ENCODE measurements around the gene ITPA. TPM values are rescaled to one million over a fixed set of nuclear protein-coding genes. Genes with fewer than 3 reads are reported as not detected.

Gene ITPA
- total and polyA plus RNA-seq, 2 of the 13 experiments (the other 11 are each of a cell fraction or from before 2014, with no cell fraction given), result 60.1 to 103 TPM

DNA sequence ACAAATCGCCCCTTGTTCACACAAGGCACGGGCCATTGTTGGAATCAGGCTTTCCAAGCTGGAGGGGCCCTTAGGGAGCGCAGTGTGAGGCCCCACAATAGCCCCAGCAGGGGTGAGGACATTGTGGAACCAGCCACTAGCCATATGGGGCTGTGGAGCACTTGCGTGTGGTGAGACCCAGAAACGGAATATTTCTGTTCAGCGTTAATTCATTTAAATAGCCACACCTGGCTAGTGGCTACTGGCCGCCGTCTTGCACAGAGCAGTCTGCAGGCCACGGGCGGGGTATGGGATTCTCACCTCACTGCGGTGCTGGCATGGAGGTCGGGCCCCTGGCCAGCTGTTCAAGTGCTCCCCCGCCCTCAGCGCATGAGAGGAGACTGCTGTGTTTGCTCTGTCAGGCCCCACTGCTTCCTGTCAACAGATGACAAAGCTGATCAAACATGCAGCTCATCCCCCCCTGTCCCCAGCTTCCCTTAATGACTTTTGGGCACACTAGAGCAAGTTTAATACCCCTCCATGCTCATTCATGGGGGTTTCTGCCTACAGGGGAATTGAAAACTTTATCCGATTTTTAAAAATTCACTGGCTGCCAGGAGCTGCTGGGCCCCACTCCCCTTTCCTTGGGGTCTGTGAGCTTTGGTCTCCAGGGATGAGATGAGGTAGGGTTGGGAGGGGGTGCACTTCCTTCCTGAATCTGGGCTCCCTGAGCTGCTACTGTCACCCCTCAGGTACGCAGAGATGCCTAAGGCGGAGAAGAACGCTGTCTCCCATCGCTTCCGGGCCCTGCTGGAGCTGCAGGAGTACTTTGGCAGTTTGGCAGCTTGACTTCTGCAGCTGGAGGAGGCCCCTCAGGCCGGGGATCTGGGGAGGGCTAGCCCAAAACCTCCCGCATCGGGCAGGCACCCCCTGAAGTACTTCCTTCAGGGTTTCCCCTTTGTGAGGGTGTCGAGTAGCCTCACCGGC, 13.6 kb downstream of the ITPA start (continued):
- TF ChIP-seq NRL (CRISPR knock-in tag; IDR thresholded peaks at IDR 0.05; ENCODE audit: borderline replicate concordance) (0 out of 2 replicates have a peak, but pooled peaks have one; percentile 48), ISX (CRISPR knock-in tag; conservative IDR thresholded peaks at IDR 0.05) (no peak), SP4 (CRISPR knock-in tag; IDR thresholded peaks at IDR 0.05) (no peak), ZBTB20 (CRISPR knock-in tag; IDR thresholded peaks at IDR 0.05; ENCODE audit: borderline replicate concordance, low read depth) (peak; percentile 90), ZNF567 (CRISPR knock-in tag; IDR thresholded peaks at IDR 0.05; ENCODE audit: borderline replicate concordance) (peak; percentile 26; the same call in 1 of the 2 replicates), ZNF75D (CRISPR knock-in tag; IDR thresholded peaks at IDR 0.05; ENCODE audit: borderline replicate concordance) (no peak), ZNF383 (CRISPR knock-in tag; IDR thresholded peaks at IDR 0.05; ENCODE audit: borderline replicate concordance) (peak; percentile 78; the same call in 1 of the 2 replicates), ZNF136 (CRISPR knock-in tag; IDR thresholded peaks at IDR 0.05; ENCODE audit: low read depth) (0 out of 2 replicates have a peak, but pooled peaks have one; percentile 64), MEIS1 (CRISPR knock-in tag; IDR thresholded peaks at IDR 0.05; ENCODE audit: borderline replicate concordance) (peak; percentile 100), ZMAT3 (CRISPR knock-in tag; conservative IDR thresholded peaks at IDR 0.05) (peak; percentile 71; the same call in 1 of the 2 replicates), PRPF4 (IDR thresholded peaks at IDR 0.05; ENCODE audit: low read depth, low read length, poor library complexity, severe bottlenecking) (peak; percentile 75), HDAC2 (CRISPR knock-in tag; IDR thresholded peaks at IDR 0.05) (peak; percentile 98), ZNF224 (CRISPR knock-in tag; IDR thresholded peaks at IDR 0.05) (peak; percentile 79), ZSCAN22 (CRISPR knock-in tag; IDR thresholded peaks at IDR 0.05) (peak; percentile 63; the same call in 1 of the 2 replicates), TAF15 (IDR thresholded peaks at IDR 0.05; ENCODE audit: low read depth, low read length, poor library complexity, severe bottlenecking) (peak; percentile 37), ZNF382 (CRISPR knock-in tag; IDR thresholded peaks at IDR 0.05; ENCODE audit: borderline replicate concordance) (no peak), ZNF101 (CRISPR knock-in tag; IDR thresholded peaks at IDR 0.05; ENCODE audit: borderline replicate concordance, low read depth) (no peak; the same call in 1 of the 2 replicates), CEBPG (CRISPR knock-in tag; IDR thresholded peaks at IDR 0.05) (peak; percentile 63), ZNF274 (CRISPR knock-in tag; IDR thresholded peaks at IDR 0.05) (peak; percentile 90; the same call in 1 of the 2 replicates), STAT5B (CRISPR knock-in tag; IDR thresholded peaks at IDR 0.05) (peak; percentile 89; the same call in 1 of the 2 replicates), SPEN (CRISPR knock-in tag; IDR thresholded peaks at IDR 0.05; ENCODE audit: low read depth) (peak; percentile 95)
- TF ChIP-seq, protein P1, sequence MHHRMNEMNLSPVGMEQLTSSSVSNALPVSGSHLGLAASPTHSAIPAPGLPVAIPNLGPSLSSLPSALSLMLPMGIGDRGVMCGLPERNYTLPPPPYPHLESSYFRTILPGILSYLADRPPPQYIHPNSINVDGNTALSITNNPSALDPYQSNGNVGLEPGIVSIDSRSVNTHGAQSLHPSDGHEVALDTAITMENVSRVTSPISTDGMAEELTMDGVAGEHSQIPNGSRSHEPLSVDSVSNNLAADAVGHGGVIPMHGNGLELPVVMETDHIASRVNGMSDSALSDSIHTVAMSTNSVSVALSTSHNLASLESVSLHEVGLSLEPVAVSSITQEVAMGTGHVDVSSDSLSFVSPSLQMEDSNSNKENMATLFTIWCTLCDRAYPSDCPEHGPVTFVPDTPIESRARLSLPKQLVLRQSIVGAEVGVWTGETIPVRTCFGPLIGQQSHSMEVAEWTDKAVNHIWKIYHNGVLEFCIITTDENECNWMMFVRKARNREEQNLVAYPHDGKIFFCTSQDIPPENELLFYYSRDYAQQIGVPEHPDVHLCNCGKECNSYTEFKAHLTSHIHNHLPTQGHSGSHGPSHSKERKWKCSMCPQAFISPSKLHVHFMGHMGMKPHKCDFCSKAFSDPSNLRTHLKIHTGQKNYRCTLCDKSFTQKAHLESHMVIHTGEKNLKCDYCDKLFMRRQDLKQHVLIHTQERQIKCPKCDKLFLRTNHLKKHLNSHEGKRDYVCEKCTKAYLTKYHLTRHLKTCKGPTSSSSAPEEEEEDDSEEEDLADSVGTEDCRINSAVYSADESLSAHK (CRISPR knock-in tag; IDR thresholded peaks at IDR 0.05; ENCODE audit: borderline replicate concordance), result 0 out of 2 replicates have a peak, but pooled peaks have one; percentile 67
- TF ChIP-seq, protein P2, sequence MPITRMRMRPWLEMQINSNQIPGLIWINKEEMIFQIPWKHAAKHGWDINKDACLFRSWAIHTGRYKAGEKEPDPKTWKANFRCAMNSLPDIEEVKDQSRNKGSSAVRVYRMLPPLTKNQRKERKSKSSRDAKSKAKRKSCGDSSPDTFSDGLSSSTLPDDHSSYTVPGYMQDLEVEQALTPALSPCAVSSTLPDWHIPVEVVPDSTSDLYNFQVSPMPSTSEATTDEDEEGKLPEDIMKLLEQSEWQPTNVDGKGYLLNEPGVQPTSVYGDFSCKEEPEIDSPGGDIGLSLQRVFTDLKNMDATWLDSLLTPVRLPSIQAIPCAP (CRISPR knock-in tag; IDR thresholded peaks at IDR 0.05; ENCODE audit: low read depth), result no peak
- TF ChIP-seq, protein P3, sequence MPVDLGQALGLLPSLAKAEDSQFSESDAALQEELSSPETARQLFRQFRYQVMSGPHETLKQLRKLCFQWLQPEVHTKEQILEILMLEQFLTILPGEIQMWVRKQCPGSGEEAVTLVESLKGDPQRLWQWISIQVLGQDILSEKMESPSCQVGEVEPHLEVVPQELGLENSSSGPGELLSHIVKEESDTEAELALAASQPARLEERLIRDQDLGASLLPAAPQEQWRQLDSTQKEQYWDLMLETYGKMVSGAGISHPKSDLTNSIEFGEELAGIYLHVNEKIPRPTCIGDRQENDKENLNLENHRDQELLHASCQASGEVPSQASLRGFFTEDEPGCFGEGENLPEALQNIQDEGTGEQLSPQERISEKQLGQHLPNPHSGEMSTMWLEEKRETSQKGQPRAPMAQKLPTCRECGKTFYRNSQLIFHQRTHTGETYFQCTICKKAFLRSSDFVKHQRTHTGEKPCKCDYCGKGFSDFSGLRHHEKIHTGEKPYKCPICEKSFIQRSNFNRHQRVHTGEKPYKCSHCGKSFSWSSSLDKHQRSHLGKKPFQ (CRISPR knock-in tag; IDR thresholded peaks at IDR 0.05; ENCODE audit: insufficient replicate concordance), result peak; percentile 96

All from HepG2 (cell line).